ELR (cell line): ENCODE data around the gene TES.

ENCODE experiments used
- DNase-seq: peaks from one replicate; pipeline ENCODE4 v3.0.0-alpha.2; 2015; ENCODE audit warnings: low read depth

The TES gene

GRCh38 chr7:116246357-116246756 lies 36.0 kb downstream of the TES start:
- no peak for DNase-seq

- DNase-seq = peak; percentile 62
Measured at GRCh38 chr7:116249969-116250553, 39.7 kb downstream of the TES start.

DNA sequence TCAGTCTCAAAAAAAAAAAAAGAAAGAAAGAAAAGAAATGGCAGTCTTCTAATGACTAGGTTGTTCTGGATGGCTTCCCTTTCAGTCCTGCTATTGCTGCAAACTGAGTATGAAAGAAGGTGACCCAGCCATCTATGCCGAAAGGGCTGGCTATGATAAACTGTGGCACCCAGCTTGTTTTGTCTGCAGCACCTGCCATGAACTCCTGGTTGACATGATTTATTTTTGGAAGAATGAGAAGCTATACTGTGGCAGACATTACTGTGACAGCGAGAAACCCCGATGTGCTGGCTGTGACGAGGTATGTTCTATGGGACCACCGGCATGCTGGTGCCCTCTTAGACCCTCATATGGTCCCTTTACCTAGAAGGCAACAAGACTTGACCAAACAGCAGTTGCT lies 41.3 kb downstream of the TES start:
- no peak for DNase-seq

DNA sequence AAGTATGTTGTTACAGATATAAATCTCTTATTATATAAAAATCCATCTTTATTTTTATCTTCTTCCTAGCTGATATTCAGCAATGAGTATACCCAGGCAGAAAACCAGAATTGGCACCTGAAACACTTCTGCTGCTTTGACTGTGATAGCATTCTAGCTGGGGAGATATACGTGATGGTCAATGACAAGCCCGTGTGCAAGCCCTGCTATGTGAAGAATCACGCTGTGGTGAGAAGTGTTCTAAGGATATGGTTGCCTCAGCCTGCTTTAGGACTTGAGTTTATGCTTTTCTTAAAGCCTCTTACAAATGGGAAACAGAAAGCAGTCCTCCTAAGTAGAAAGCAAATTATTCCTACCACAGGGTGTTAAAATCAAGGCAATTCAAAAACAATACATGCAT lies 41.9 kb downstream of the TES start:
- no peak for DNase-seq

DNA sequence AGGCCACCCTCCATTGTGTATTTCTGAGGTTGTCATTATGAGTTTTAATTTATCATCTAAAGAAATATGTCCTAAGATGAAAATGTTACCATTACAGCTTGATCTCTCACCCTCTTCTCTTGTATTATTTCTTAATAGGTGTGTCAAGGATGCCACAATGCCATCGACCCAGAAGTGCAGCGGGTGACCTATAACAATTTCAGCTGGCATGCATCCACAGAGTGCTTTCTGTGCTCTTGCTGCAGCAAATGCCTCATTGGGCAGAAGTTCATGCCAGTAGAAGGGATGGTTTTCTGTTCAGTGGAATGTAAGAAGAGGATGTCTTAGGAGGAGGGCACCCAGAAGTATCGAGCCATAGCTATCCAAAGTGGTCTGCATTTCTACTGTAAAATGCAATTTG lies 46.8 kb downstream of the TES start:
- no peak for DNase-seq

- peak; percentile 80 for DNase-seq
Measured at GRCh38 chr7:116258734-116259133, 48.4 kb downstream of the TES start.

DNA sequence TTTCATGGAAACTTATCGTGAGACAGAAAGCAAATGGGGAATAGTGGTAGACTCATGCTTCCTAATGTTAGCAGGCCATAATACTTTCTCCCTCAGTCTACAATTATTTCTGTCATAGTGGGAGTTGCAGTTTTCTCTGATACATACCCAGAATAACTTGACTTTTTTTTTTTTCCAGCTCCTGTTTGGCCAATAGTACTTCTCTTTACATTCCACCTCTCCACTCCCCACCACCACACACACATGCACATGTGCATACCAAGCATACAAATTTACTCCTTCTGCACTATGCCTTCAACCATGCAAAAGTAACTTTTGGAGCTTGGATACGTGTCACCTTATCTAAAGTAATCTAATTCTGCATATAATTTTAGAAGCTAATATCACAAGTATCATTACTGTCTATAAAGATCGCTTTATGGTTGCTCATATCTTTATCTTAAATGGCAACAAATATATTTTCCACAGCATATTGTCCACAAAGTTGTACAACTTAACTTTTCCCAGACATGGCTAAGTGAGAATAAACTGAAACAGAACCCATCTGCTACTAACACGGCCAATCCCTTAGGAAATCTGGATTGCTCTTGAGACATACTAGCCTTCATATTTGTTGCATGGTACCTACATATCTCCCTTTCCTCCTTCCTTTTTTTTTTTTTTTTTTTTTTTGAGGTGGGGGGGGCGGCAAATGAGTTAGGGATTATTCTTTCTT lies 49.0 kb downstream of the TES start:
- DNase-seq = peak; percentile 33

DNA sequence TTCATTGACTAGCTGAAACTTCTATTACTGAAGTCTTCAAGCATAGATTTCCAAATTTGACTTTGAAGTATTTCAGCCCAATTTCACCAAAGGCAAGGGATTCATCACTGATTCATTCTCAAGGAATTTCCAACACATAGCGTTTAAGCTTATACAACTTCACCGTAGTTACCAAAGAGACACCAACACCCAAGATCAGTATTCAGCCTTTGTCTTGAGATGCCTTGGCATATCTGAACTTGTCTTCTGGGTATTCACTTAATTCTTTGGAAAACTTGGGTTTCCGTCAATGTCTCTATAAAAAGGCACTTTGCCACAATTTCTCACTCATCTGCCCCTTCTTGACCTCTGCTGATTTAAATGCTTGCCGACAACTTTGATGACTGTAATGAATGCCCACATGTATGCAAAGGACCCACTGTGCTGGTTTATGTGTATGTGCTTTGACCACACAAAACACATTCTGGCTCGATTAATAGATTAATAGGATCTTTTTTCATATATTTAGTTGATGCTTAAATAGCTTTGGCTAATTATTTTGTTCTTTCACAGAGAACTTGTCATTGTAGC lies 49.6 kb downstream of the TES start:
- DNase-seq = peak; percentile 91

DNA sequence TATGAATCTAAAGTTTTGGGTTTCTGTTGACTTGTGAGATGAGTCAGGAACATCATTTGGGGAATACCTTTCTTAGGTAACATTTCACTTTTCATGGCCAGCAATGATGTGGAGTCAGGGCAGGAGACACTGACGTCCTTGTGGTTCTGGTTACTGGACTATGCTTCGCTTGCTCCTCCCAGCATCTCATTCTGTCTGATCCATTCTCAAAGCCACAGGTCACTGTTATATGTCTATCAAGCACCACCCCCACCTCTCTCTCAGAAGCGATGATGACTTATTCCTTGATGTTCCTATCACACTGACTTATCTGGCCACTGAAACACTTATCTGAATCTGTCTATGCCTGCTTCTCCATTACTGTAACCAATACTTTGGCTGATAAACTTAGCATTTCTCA lies 51.6 kb downstream of the TES start:
- no peak for DNase-seq

- peak; percentile 53 for DNase-seq
Measured at GRCh38 chr7:116265881-116266280, 55.5 kb downstream of the TES start.

GRCh38 chr7:116269466-116269865 lies 59.1 kb downstream of the TES start:
- DNase-seq = no peak

GRCh38 chr7:116271161-116271913 lies 61.0 kb downstream of the TES start:
- peak; percentile 49 for DNase-seq

- peak; percentile 95 for DNase-seq
Measured at GRCh38 chr7:116271963-116272886, 61.9 kb downstream of the TES start.

DNA sequence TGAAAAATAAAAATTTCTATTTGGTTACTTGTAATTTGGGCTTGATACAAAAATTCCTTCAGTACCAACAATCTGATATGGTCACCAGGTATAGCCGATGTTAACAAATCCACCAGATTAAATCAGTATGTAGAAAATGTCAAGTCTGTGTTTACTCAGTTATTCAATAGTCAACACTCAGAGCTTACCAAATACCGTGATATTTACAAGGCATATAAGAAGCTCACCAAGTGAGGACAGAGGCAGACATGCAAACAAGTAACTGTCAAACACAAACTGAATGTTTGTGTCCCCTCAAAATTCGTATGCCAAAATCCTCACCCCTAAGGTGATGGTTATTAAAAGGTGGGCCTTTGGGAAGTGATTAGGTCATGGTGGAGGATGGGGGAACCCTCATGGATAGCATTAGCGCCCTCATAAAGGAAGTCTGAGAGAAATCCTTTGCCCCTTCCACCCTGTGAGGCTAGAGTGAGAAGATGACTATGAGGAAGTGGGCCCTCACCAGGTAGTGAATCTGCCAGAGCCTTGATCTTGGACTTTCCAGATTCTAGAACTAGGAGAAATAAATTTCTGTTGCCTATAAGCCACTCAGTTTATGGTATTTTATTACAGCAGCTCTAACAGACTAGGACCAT lies 63.1 kb downstream of the TES start:
- DNase-seq = no peak

DNA sequence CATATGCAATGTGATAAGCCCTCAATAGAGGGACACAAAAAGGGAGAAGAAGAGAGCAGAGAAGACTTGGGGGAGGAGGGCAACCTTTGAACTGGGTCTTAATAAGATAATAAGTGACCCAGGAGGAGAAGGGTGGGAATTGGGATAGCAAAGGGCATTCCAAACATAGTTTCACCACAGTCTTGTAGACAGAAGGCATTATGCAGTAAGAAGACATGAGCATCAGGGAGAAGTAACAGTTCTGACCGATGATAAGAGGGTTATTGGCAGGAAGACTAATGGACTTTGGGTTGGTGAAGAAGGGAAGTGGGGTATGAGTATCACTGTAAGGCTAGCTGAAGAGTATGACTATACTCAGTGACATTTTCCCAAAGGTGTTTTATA lies 63.6 kb downstream of the TES start:
- DNase-seq = no peak

GRCh38 chr7:116277070-116277469 lies 66.7 kb downstream of the TES start:
- no peak for DNase-seq

- DNase-seq = no peak
Measured at GRCh38 chr7:116279217-116279616, 68.9 kb downstream of the TES start.

GRCh38 chr7:116280803-116281202 lies 70.5 kb downstream of the TES start:
- DNase-seq = no peak

GRCh38 chr7:116283595-116284204 lies 73.4 kb downstream of the TES start:
- DNase-seq = no peak

- DNase-seq = peak; percentile 31
Measured at GRCh38 chr7:116284390-116284789, 74.1 kb downstream of the TES start.

DNA sequence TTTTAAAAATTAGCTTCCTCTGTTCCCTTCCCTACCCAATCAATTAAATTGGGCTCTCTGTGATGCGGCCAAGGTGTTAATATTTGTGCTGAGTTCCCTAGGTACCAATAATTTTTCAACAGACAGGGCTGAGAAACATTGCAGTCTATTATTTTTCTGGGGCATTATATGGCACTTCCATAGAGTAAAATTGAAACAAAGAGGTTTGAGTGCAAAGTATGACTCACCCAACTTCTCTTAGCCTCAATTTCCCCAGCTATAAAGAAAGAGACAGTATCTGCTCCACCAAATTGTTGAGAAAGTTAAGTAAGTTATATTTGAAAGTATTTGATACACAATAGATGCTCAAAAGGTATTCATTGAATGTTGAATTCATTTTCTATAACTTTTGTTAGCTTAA lies 74.9 kb downstream of the TES start:
- no peak for DNase-seq
